HepG2 (cell line): ENCODE results near the gene TPSAB1. TPM values are rescaled to one million over a fixed set of nuclear protein-coding genes. Genes with fewer than 3 reads are reported as not detected.

Experiments used
- ATAC-seq: fragments of 200-7000 bp; cut with Tn5 transposase; 3 replicates; pipeline ENCODE4 v1.9.1; 2020; ENCODE audit warnings: mild to moderate bottlenecking, moderate library complexity
- BruUV-seq: library from RNA; stranded (reverse); fragments of 400-500 nt; replicated peaks from 2 replicates; lab custom pipeline; 2021; lab: Mats Ljungman, UMichigan
- CTCF ChIA-PET: fragments of 300-600 bp; formaldehyde crosslinking; extraction: SDS; loops from one replicate; lab custom pipeline; 2021; ENCODE audit warnings: low total read pairs, inconsistent platforms, low intra/inter-chr PET ratio; lab: Yijun Ruan, JAX
- POLR2A ChIA-PET: fragments of 350-600 bp; sonication (Branson Sonifier 250); formaldehyde crosslinking; loops from one replicate; lab custom pipeline; 2020; ENCODE audit warnings: antibody characterized with exemption, inconsistent platforms; lab: Yijun Ruan, JAX
- DNase-seq: peaks from one replicate; pipeline ENCODE4 v3.0.0-alpha.2; 2015; ENCODE audit warnings: low spot score
- FAIRE-seq: peaks from 3 replicates; lab custom pipeline; 2011; peaks lifted over from hg19 to GRCh38; lab: Jason Lieb, UNC
- H2AFZ ChIP-seq: one replicate; pipeline ENCODE4 v1.6.1; 2011; ENCODE audit warnings: low read length, inconsistent platforms
- H3K27ac ChIP-seq: fragments of 300-600 bp; 3 replicates; pipeline ENCODE4 v1.8.0; 2011; ENCODE audit warnings: mixed run types, mild to moderate bottlenecking, mixed read lengths, low read length, inconsistent platforms; ENCODE audit not compliant: insufficient read depth; ENCODE audit errors: extremely low read length
- H3K27me3 ChIP-seq, 2 experiments: fragments of 200-600 bp in 1 of 2; 2 replicates in 1 of 2; 3 replicates in 1 of 2; pipeline versions ENCODE4 v1.6.0 to v1.8.0; 2011; ENCODE audit warnings: low read length in 2 of 2, mild to moderate bottlenecking in 2 of 2, moderate library complexity in 2 of 2, inconsistent platforms in 1 of 2; ENCODE audit not compliant: insufficient read depth in 2 of 2, control insufficient read depth in 1 of 2
- H3K36me3 ChIP-seq, 2 experiments: fragments of 200-600 bp in 1 of 2; replicated peaks in 1 of 2; 2 replicates in 1 of 2; 3 replicates in 1 of 2; pipeline versions ENCODE4 v1.5.1 to v1.8.0; 2011; ENCODE audit warnings: low read length in 2 of 2, inconsistent platforms in 1 of 2; ENCODE audit not compliant: insufficient read depth in 2 of 2, control insufficient read depth in 1 of 2
- H3K4me1 ChIP-seq: 2 replicates; pipeline ENCODE4 v1.5.1; 2012; ENCODE audit warnings: low read length, inconsistent platforms; ENCODE audit not compliant: insufficient read depth
- H3K4me2 ChIP-seq: 2 replicates; pipeline ENCODE4 v1.6.0; 2011; ENCODE audit warnings: low read depth, low read length, inconsistent platforms
- H3K4me3 ChIP-seq, 3 experiments: fragments of 200-600 bp in 1 of 3; sonication (generic), shearing (Covaris generic) in 1 of 3; replicated peaks in 1 of 3; 2 replicates each; pipeline ENCODE4 v1.5.1; 2011 to 2016; ENCODE audit warnings: low read length in 3 of 3, inconsistent platforms in 2 of 3, low read depth in 2 of 3, mild to moderate bottlenecking in 2 of 3, control low read depth in 1 of 3, mixed read lengths in 1 of 3; ENCODE audit not compliant: insufficient read depth in 1 of 3
- H3K79me2 ChIP-seq: one replicate; pipeline ENCODE4 v1.6.1; 2011; ENCODE audit warnings: low read length, inconsistent platforms; ENCODE audit not compliant: insufficient read depth
- H3K9ac ChIP-seq: 2 replicates; pipeline ENCODE4 v1.6.0; 2011; ENCODE audit warnings: mild to moderate bottlenecking, low read depth, low read length, inconsistent platforms; ENCODE audit not compliant: insufficient read depth
- H3K9me3 ChIP-seq: 2 replicates; pipeline ENCODE4 v1.5.1; 2012; ENCODE audit warnings: mild to moderate bottlenecking, low read length
- H4K20me1 ChIP-seq: 2 replicates; pipeline ENCODE4 v1.6.0; 2011; ENCODE audit warnings: inconsistent platforms, mild to moderate bottlenecking, low read length, moderate library complexity; ENCODE audit not compliant: insufficient read depth
- CENPBD1 ChIP-seq: sonication (generic); formaldehyde crosslinking; IDR thresholded peaks from 2 replicates; pipeline ENCODE4 v1.8.0; 2022; ENCODE audit warnings: missing genetic modification reagents, low read depth, mild to moderate bottlenecking, borderline replicate concordance
- CREBL2 ChIP-seq: sonication (generic); formaldehyde crosslinking; IDR thresholded peaks from 2 replicates; pipeline ENCODE4 v1.8.1; 2023; ENCODE audit warnings: missing genetic modification reagents, mild to moderate bottlenecking, borderline replicate concordance
- HDAC2 ChIP-seq: sonication (generic); formaldehyde crosslinking; IDR thresholded peaks from 2 replicates; pipeline ENCODE4 v1.4.0; 2020; ENCODE audit warnings: missing genetic modification reagents
- PBX3 ChIP-seq: sonication (generic); formaldehyde crosslinking; IDR thresholded peaks from 2 replicates; pipeline ENCODE4 v1.8.1; 2023; ENCODE audit warnings: missing genetic modification reagents, inconsistent platforms, borderline replicate concordance
- TGIF2 ChIP-seq: IDR thresholded peaks from 2 replicates; pipeline ENCODE4 v1.6.1; 2016; ENCODE audit warnings: control low read depth, missing compliant biosample characterization
- ZBTB38 ChIP-seq: sonication (generic); formaldehyde crosslinking; IDR thresholded peaks from 2 replicates; pipeline ENCODE4 v1.5.1; 2020; ENCODE audit warnings: mild to moderate bottlenecking, missing genetic modification reagents
- ZNF576 ChIP-seq: sonication (generic); formaldehyde crosslinking; IDR thresholded peaks from 2 replicates; pipeline ENCODE4 v1.4.0; 2020; ENCODE audit warnings: mild to moderate bottlenecking, missing genetic modification reagents
- ZNF740 ChIP-seq: sonication (generic); formaldehyde crosslinking; IDR thresholded peaks from 2 replicates; pipeline ENCODE4 v1.4.0; 2020; ENCODE audit warnings: missing genetic modification reagents
- WGBS: methylation state at CpG from one replicate; pipeline ENCODE4 v1.1.6; 2017; ENCODE audit warnings: low lambda C conversion rate; 5-methylcytosine and 5-hydroxymethylcytosine counted together
- in situ Hi-C: cut with HindIII; loops from 2 replicates; pipeline ENCODE4 v1.10.0; 2017; ENCODE audit warnings: low pct_unique_long_range_greater_than_20kb; ENCODE audit not compliant: extremely low pct_ligation_motif_present
- intact Hi-C: fragments of 100-400 bp; cut with micrococcal nuclease; formaldehyde crosslinking; loops from one replicate; pipeline ENCODE4 v1.10.0; 2022; ENCODE audit not compliant: unreplicated experiment
- polyA plus RNA-seq, 8 experiments: library from polyadenylated mRNA; depleted of rRNA in 3 of 8; stranded (reverse) in 7 of 8; unstranded in 1 of 8; fragments of >200 nt; fragmentation: Illumina TruSeq in 4 of 8; extraction: Trizol in 4 of 8; gene quantifications; 2 replicates each; pipeline versions ENCODE4 v1.2.1 to v1.2.3, GENCODE V29; 2011 to 2016; ENCODE audit warnings: low read depth in 4 of 8, missing spikeins in 1 of 8, mixed read lengths in 1 of 8; ENCODE audit not compliant: insufficient read depth in 1 of 8
- total RNA-seq, 5 experiments: library from RNA; depleted of rRNA; stranded (reverse); fragments of >200 nt; fragmentation: Illumina TruSeq; extraction: Trizol; gene quantifications; 2 replicates each; pipeline ENCODE4 v1.2.3, GENCODE V29; 2016; ENCODE audit warnings: low read depth in 1 of 5

TPSAB1 gene
- total and polyA plus RNA-seq, 2 of the 13 experiments (the other 11 are each of a cell fraction or from before 2014, with no cell fraction given) = 0.12 TPM; not detected in 1

GRCh38 chr16:1277617-1278282, 37.2 kb downstream of the TPSAB1 start:
- Histone ChIP-seq H3K4me2 (no peak overlapping the region), H3K4me3 (no peak overlapping the region), H3K27me3 (peaks cover 32 to 82% of the 10 kb centered on the region in 2 experiments), H3K36me3 (no peaks in the 10 kb centered on the region), H4K20me1 (no peaks in the 10 kb centered on the region), H3K27ac (no peak overlapping the region), H2AFZ (no peak overlapping the region), H3K79me2 (no peaks in the 10 kb centered on the region), H3K9me3 (no peaks in the 10 kb centered on the region), H3K4me1 (no peaks in the 10 kb centered on the region), H3K9ac (no peak overlapping the region)
- ATAC-seq = peak; percentile 17; the same call in 2 of the 3 replicates
- POLR2A ChIA-PET = no interaction called here
- no TSS peak for BruUV-seq
- no peak for FAIRE-seq
- in situ Hi-C loops = no loop called here
- DNase-seq = no peak
- CTCF ChIA-PET = no interaction called here
- TF ChIP-seq HDAC2 (CRISPR knock-in tag) (no peak), ZBTB38 (CRISPR knock-in tag) (no peak), TGIF2 (no peak), CREBL2 (CRISPR knock-in tag) (no peak), CENPBD1 (CRISPR knock-in tag) (no peak), PBX3 (CRISPR knock-in tag) (no peak), ZNF576 (no peak), ZNF740 (CRISPR knock-in tag) (no peak)
- 3% methylated on average over 16 of the region's 21 CpGs for WGBS
- intact Hi-C loops = no loop called here
